Stimulated activated naive B cell treated with anti-CD40 and anti-IgM and Interleukin-4, amounts not matched to agents 10 μg/mL and 1 μg/mL and 100 μg/mL, for 72 hours (primary cell): Measurements from ENCODE around the gene GALNT11.
"Not testable (repeated sequence)": the region's sequence is repeated elsewhere in the genome, so short reads cannot be mapped to it uniquely, and the experiment has no call there.

ENCODE experiments used
- ATAC-seq, 2 donors: fragments of 150-1000 bp; cut with Tn5 transposase; replicated peaks; 2 replicates each; pipeline ENCODE4 v1.10.0; 2021; ENCODE audit warnings: moderate library complexity in 1 of 2
- DNase-seq: peaks from one replicate; pipeline ENCODE4 v3.0.0; 2021
- H3K27ac Mint-ChIP-seq: one replicate; pipeline ENCODE4 v1.8.0; 2022; ENCODE audit warnings: mild to moderate bottlenecking, mixed read lengths
- H3K27me3 Mint-ChIP-seq, 2 donors: one replicate each; pipeline ENCODE4 v1.8.0; 2022; ENCODE audit warnings: mixed read lengths in 2 of 2
- H3K36me3 Mint-ChIP-seq, 2 donors: one replicate each; pipeline ENCODE4 v1.8.0; 2022; ENCODE audit warnings: mixed read lengths in 2 of 2, mild to moderate bottlenecking in 1 of 2
- H3K4me1 Mint-ChIP-seq, 2 donors: one replicate each; pipeline ENCODE4 v1.8.0; 2022; ENCODE audit warnings: mixed read lengths in 2 of 2, mild to moderate bottlenecking in 1 of 2
- H3K4me3 Mint-ChIP-seq, 2 donors: one replicate each; pipeline ENCODE4 v1.8.0; 2022; ENCODE audit warnings: mild to moderate bottlenecking in 2 of 2, mixed read lengths in 2 of 2, moderate library complexity in 1 of 2
- H3K9me3 Mint-ChIP-seq, 2 donors: one replicate each; pipeline ENCODE4 v1.8.0; 2022; ENCODE audit warnings: mixed read lengths in 2 of 2, mild to moderate bottlenecking in 1 of 2

The GALNT11 gene

DNA sequence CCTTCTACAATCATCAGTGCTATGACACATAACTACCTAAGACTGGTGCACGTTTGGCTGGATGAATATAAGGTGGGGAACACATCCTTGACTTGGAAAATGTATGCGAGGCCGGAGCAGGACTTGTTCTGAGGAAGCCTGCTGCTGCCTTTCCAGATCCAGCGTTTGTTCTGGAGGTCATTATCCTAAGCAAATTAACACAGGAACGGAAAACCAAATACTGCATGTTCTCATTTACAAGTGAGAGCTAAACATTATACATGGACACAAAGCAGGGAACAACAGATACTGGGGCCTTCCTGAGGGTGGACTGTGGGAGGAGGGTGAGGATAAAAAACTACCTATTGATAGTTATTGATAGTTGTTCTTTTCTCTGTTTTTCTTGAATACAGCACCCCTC lies 10.8 kb upstream of the GALNT11 start:
- H3K36me3 Mint-ChIP-seq: peaks cover 0 to 3% of the 10 kb centered on the region in 2 donors
- no peak overlapping the region for H3K27ac Mint-ChIP-seq
- ATAC-seq (no peak), DNase-seq (no peak)
- peaks cover 28 to 35% of the 10 kb centered on the region in 2 donors for H3K27me3 Mint-ChIP-seq
- no peak overlapping the region for H3K4me3 Mint-ChIP-seq
- no peaks in the 10 kb centered on the region for H3K4me1 Mint-ChIP-seq
- H3K9me3 Mint-ChIP-seq: peaks cover 5% of the 10 kb centered on the region in 2 donors

GRCh38 chr7:152015600-152015999 lies 9.9 kb upstream of the GALNT11 start:
- Mint-ChIP-seq H3K9me3 (peaks cover 5% of the 10 kb centered on the region in 2 donors), H3K27ac (no peak overlapping the region), H3K4me1 (no peaks in the 10 kb centered on the region), H3K36me3 (peaks cover 0 to 3% of the 10 kb centered on the region in 2 donors), H3K27me3 (peaks cover 28 to 35% of the 10 kb centered on the region in 2 donors), H3K4me3 (no peak overlapping the region)
- ATAC-seq (no peak), DNase-seq (no peak)

GRCh38 chr7:152016947-152017346 lies 8.5 kb upstream of the GALNT11 start:
- Mint-ChIP-seq H3K4me1 (no peaks in the 10 kb centered on the region), H3K9me3 (peaks cover 5% of the 10 kb centered on the region in 2 donors), H3K27me3 (peaks cover 21 to 24% of the 10 kb centered on the region in 2 donors), H3K36me3 (peaks cover 0 to 3% of the 10 kb centered on the region in 2 donors), H3K4me3 (no peak overlapping the region), H3K27ac (no peak overlapping the region)
- DNase-seq (no peak), ATAC-seq (no peak)

DNA sequence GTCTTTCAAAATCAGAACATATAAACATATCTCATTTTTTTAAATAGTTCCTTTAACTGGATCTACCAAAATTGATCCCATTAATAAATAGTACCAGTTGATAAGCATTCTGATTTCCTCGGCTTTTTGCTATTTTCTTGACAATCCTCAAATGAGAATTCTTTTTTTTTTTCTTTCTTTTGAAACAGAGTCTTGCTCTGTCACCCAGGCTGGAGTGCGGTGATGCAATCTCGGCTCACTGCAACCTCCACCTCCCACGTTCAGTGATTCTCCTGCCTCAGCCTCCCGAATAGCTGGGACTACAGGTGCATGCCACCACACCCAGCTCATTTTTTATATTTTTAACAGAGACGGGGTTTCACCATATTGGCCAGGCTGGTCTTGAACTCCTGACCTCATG lies 7.8 kb upstream of the GALNT11 start:
- not testable (repeated sequence) for H3K27ac Mint-ChIP-seq, DNase-seq, H3K4me3 Mint-ChIP-seq, H3K9me3 Mint-ChIP-seq, H3K4me1 Mint-ChIP-seq, ATAC-seq, H3K36me3 Mint-ChIP-seq
- H3K27me3 Mint-ChIP-seq: peaks cover 16 to 17% of the 10 kb centered on the region in 2 donors

GRCh38 chr7:152021740-152022139 lies 3.7 kb upstream of the GALNT11 start:
- H3K27ac Mint-ChIP-seq, DNase-seq, H3K9me3 Mint-ChIP-seq, H3K4me3 Mint-ChIP-seq, ATAC-seq, H3K27me3 Mint-ChIP-seq, H3K36me3 Mint-ChIP-seq: not testable (repeated sequence)
- H3K4me1 Mint-ChIP-seq: peaks cover 7 to 12% of the 10 kb centered on the region in 2 donors

DNA sequence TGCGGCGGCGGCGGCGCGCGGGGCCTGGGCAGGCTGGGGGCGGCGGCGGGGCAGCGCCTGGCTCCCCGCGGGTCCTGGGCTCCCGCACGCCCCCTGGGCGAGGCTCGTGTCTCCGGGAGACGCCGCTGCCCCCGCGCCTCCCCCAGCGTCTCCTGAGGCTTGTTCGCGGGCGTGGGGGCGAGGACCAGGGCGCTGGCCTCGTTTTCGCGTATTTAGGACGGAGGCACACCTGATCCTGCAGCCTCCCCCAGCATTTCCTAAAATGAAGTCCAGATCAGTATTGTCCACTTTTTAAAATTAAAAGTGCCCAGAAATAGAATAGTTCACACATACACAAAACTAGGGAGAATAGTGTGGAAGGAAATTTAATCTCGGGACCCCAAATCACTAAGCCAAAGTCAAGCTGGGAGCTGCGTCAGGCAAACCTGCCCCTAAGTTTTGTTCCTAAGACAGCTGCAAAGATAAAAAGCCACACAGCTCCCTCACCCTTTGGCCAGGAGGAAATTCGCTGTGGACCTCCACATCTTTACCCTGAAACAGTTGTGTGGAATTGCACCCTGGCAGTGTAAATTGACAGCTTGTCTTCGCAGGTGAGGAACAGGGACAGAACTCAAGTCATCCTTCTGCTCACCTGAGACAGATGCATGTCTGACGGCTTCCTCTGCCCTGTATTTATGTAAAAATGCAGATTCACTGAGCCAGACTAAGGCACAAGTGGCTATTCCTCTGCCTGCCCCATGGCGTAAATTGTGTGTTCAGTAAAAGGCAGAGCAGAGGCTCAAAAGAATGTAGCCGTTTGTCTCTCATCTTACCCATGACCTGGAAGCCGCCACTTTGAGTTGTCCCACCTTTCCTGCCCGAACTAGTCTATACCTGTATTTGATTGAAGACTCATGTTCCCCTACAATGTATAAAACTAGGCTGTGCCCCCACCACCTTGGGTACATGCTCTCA lies 740 bp downstream of the GALNT11 start:
- Mint-ChIP-seq H3K27ac (peak overlapping the region; percentile 88), H3K4me3 (peak overlapping the region; percentile 83 to 91), H3K27me3 (no peaks in the 10 kb centered on the region)

GRCh38 chr7:152027491-152028365 lies 2.3 kb downstream of the GALNT11 start:
- Mint-ChIP-seq H3K36me3 (peaks cover 23 to 29% of the 10 kb centered on the region in 2 donors), H3K4me1 (peaks cover 24 to 26% of the 10 kb centered on the region in 2 donors)
- not testable (repeated sequence) for DNase-seq, H3K9me3 Mint-ChIP-seq, H3K27me3 Mint-ChIP-seq, H3K27ac Mint-ChIP-seq, H3K4me3 Mint-ChIP-seq, ATAC-seq

More for the DNA sequence above, 740 bp downstream of the GALNT11 start:
- no peak for DNase-seq
- peaks cover 20 to 26% of the 10 kb centered on the region in 2 donors for H3K4me1 Mint-ChIP-seq
- no peak for ATAC-seq
- peaks cover 21 to 26% of the 10 kb centered on the region in 2 donors for H3K36me3 Mint-ChIP-seq
- H3K9me3 Mint-ChIP-seq: peaks cover 2 to 4% of the 10 kb centered on the region in 2 donors

- Mint-ChIP-seq H3K36me3 (peaks cover 23 to 34% of the 10 kb centered on the region in 2 donors), H3K4me1 (peaks cover 24 to 25% of the 10 kb centered on the region in 2 donors)
- H3K27me3 Mint-ChIP-seq, ATAC-seq, H3K27ac Mint-ChIP-seq, H3K4me3 Mint-ChIP-seq, H3K9me3 Mint-ChIP-seq, DNase-seq: not testable (repeated sequence)
Measured at GRCh38 chr7:152030059-152030458, 4.6 kb downstream of the GALNT11 start.

GRCh38 chr7:152030639-152031038 lies 5.2 kb downstream of the GALNT11 start:
- not testable (repeated sequence) for H3K27ac Mint-ChIP-seq, H3K9me3 Mint-ChIP-seq, H3K4me3 Mint-ChIP-seq, DNase-seq, ATAC-seq, H3K27me3 Mint-ChIP-seq
- Mint-ChIP-seq H3K36me3 (peaks cover 25 to 34% of the 10 kb centered on the region in 2 donors), H3K4me1 (peaks cover 22 to 23% of the 10 kb centered on the region in 2 donors)

DNA sequence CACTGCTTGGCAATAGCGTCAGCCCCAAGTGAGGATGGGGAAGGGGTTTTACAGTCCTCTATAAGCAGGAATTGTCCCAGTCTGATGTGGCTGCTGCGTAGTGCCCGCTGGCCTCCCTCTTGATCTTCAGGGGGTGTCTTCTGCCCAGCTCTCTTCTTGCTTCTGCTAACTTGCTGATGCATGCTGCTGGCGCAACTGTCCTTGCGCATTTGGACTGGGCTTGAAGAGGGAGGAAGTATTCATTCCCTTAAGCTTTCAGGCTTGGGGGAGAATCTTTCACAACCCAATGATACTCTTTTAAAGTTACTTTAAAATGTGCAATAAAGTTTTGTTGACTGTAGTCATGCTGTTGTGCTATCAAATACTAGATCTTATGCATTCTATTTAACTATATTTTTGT lies 10.3 kb downstream of the GALNT11 start:
- no peak overlapping the region for H3K27ac Mint-ChIP-seq
- H3K9me3 Mint-ChIP-seq: peaks cover 18 to 19% of the 10 kb centered on the region in 2 donors
- ATAC-seq (no peak), DNase-seq (no peak)
- peaks cover 29 to 50% of the 10 kb centered on the region in 2 donors for H3K36me3 Mint-ChIP-seq
- H3K4me1 Mint-ChIP-seq: peaks cover 2 to 8% of the 10 kb centered on the region in 2 donors
- H3K4me3 Mint-ChIP-seq: no peak overlapping the region
- H3K27me3 Mint-ChIP-seq: no peaks in the 10 kb centered on the region

DNA sequence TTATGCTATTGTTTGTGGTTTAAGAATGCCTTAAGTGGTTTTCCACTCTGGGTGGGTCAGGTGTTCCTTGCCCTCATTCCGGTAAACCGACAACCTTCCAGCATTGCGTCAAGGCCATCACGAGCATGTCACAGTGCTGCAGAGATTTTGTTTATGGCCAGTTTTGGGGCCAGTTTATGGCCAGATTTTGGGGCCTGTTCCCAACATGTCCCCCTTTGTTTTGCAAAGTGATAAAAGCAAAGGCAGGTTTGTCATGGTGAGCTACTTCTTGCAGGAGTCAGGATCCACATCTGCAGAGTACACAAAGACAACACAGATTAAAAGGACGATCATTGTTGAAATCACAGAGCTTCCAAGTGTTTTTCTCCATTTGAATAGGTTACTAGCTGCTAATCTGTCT lies 12.9 kb downstream of the GALNT11 start:
- not testable (repeated sequence) for DNase-seq, H3K27ac Mint-ChIP-seq
- peaks cover 35 to 53% of the 10 kb centered on the region in 2 donors for H3K36me3 Mint-ChIP-seq

DNA sequence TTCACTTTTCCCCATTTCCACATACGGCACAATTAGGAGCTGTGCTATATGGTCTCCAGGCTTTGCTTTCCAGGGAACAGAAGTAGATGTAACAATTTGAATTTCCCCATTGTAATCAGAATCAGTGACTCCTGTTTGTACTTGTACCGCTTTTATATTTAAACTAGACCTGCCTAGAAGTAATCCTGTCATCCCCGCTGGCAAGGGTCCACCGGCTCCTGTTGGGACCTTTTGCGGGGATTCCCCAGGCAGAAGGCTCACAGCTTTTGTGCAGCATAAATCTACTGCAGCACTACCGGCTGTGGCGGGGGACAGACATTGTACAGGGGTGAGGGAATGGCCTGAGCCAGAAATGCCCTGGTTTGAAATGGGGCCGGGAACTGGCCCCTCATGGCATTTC lies 17.6 kb downstream of the GALNT11 start:
- not testable (repeated sequence) for H3K4me3 Mint-ChIP-seq, H3K27me3 Mint-ChIP-seq, DNase-seq, ATAC-seq, H3K4me1 Mint-ChIP-seq, H3K27ac Mint-ChIP-seq
- peaks cover 31 to 32% of the 10 kb centered on the region in 2 donors for H3K9me3 Mint-ChIP-seq
- H3K36me3 Mint-ChIP-seq: peaks cover 32 to 53% of the 10 kb centered on the region in 2 donors

More for the DNA sequence above, 12.9 kb downstream of the GALNT11 start:
- H3K9me3 Mint-ChIP-seq: peaks cover 19 to 22% of the 10 kb centered on the region in 2 donors
- not testable (repeated sequence) for H3K27me3 Mint-ChIP-seq, ATAC-seq, H3K4me3 Mint-ChIP-seq, H3K4me1 Mint-ChIP-seq

DNA sequence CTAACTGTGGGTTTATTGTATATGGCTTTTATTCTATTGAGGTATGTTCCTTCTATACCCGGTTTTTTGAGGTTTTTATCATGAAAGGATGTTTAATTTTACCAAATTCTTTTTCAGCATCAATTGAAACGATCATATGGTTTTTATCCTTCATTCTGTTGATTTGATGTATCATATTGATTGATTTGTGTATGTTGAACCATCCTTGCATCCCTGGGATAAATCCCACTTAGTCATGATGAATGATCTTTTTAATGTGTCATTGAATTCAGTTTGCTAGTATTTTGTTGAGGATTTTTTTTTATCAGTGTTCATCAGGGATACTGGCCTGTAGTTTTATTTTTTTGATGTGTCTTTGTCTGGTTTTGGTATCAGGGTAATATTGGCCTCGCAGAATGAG lies 19.4 kb downstream of the GALNT11 start:
- DNase-seq, H3K27ac Mint-ChIP-seq, H3K27me3 Mint-ChIP-seq, H3K4me3 Mint-ChIP-seq, H3K4me1 Mint-ChIP-seq, ATAC-seq: not testable (repeated sequence)
- peaks cover 30 to 34% of the 10 kb centered on the region in 2 donors for H3K9me3 Mint-ChIP-seq
- peaks cover 30 to 56% of the 10 kb centered on the region in 2 donors for H3K36me3 Mint-ChIP-seq

DNA sequence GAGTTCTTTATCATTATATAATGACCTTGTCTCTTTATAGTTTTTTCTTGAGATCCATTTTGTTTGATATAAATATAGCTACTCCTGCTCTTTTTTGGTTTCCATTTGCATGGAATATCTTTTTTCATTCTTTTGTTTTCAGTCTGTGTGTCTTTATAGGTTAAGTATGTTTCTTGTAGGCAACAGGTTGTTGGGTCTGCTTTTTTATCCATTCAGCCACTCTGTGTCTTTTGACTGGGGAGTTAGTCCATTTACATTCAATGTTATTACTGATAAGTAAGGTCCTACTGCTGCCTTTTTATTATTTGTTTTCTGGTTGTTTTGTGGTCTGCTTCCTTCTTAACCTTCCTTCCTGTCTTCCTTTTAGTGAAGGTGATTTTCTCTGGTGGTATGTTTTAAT lies 21.1 kb downstream of the GALNT11 start:
- peaks cover 0 to 5% of the 10 kb centered on the region in 2 donors for H3K4me1 Mint-ChIP-seq
- H3K4me3 Mint-ChIP-seq: no peak overlapping the region
- H3K9me3 Mint-ChIP-seq: peaks cover 27 to 34% of the 10 kb centered on the region in 2 donors
- H3K36me3 Mint-ChIP-seq: peaks cover 27 to 50% of the 10 kb centered on the region in 2 donors
- ATAC-seq: no peak
- H3K27me3 Mint-ChIP-seq: no peaks in the 10 kb centered on the region
- no peak for DNase-seq
- H3K27ac Mint-ChIP-seq: no peak overlapping the region
